Spleen (tissue), 7 donors: ENCODE results near the gene FAM20C.

Experiments
- POLR2A ChIP-seq, 3 donors: fragments of 450-650 bp; IDR thresholded peaks; one replicate each; pipeline ENCODE4 v1.5.1; 2017; ENCODE audit warnings: antibody characterized with exemption in 3 of 3, mild to moderate bottlenecking in 1 of 3
- TF ChIP-seq, protein P1 (sequence below), 11 experiments: fragments of 200-600 bp in 7 of 11; fragments of 450-650 bp in 4 of 11; sonication (generic) in 4 of 11; IDR thresholded peaks in 8 of 11; conservative IDR thresholded peaks in 3 of 11; 1 replicate in 7 of 11; 2 replicates in 4 of 11; pipeline versions ENCODE4 v1.4.0 to v1.8.0; 2016 to 2021; ENCODE audit warnings: antibody characterized with exemption in 11 of 11, inconsistent platforms in 4 of 11, mild to moderate bottlenecking in 1 of 11
- donor health status: DM: no; HTN: no; CAD: no; lungs with moderate emphysema.
- donor health status: DM: no; HTN: no; CAD: no.
- donor health status: DM: no; HTN: no; CAD: no.

DNA sequence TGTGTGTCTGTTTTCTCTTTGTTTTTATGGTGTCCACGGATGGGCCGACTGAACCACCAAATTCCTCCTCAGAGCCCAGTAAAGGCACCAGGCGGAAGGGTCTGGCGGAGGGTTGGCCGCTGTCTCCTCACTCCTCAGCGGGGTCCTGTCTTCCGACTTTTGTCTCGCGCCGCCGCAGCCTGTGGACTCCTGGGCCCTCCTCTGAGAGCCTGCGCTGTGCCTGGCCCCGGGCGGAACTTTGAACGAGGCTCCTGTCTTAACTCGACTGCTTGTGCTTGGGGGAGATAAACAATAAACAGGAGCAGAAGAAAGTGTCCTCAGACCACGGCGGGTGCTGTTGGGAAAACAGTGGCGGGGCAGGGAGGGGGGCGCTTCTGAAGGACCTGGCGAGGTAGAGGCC is 2.2 kb upstream of the FAM20C start:
- TF ChIP-seq POLR2A (IDR thresholded peaks at IDR 0.05) = no peak
- TF ChIP-seq, protein P1, sequence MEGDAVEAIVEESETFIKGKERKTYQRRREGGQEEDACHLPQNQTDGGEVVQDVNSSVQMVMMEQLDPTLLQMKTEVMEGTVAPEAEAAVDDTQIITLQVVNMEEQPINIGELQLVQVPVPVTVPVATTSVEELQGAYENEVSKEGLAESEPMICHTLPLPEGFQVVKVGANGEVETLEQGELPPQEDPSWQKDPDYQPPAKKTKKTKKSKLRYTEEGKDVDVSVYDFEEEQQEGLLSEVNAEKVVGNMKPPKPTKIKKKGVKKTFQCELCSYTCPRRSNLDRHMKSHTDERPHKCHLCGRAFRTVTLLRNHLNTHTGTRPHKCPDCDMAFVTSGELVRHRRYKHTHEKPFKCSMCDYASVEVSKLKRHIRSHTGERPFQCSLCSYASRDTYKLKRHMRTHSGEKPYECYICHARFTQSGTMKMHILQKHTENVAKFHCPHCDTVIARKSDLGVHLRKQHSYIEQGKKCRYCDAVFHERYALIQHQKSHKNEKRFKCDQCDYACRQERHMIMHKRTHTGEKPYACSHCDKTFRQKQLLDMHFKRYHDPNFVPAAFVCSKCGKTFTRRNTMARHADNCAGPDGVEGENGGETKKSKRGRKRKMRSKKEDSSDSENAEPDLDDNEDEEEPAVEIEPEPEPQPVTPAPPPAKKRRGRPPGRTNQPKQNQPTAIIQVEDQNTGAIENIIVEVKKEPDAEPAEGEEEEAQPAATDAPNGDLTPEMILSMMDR (IDR thresholded peaks at IDR 0.05 in 8 of 11, conservative IDR thresholded peaks at IDR 0.05 in 3 of 11) = no peak
